Activated naive CD4-positive, alpha-beta T cell treated with anti-CD3 and anti-CD28 coated beads, Interleukin-2, amount 50 U/mL, for 72 hours (primary cell): ENCODE measurements around the gene SIGLEC12. TPM values are rescaled to one million over a fixed set of nuclear protein-coding genes. Genes with fewer than 3 reads are reported as not detected.

Source experiments
- ATAC-seq, 2 donors: fragments of 150-1000 bp; cut with Tn5 transposase; 2 replicates each; pipeline ENCODE4 v1.10.0; 2021; ENCODE audit warnings: mild to moderate bottlenecking in 2 of 2, moderate library complexity in 2 of 2
- DNase-seq, 2 donors: peaks; one replicate each; pipeline ENCODE4 v3.0.0; 2021 to 2022; ENCODE audit warnings: low spot score in 2 of 2
- H3K27ac Mint-ChIP-seq, 2 donors: one replicate each; pipeline ENCODE4 v1.8.0; 2022; ENCODE audit warnings: mild to moderate bottlenecking in 2 of 2, mixed read lengths in 2 of 2
- H3K36me3 Mint-ChIP-seq, 2 donors: one replicate each; pipeline ENCODE4 v1.8.0; 2022; ENCODE audit warnings: mixed read lengths in 2 of 2
- H3K9me3 Mint-ChIP-seq, 2 donors: one replicate each; pipeline ENCODE4 v1.8.0; 2022; ENCODE audit warnings: mixed read lengths in 2 of 2
- total RNA-seq, 2 donors: library from RNA; stranded (reverse); gene quantifications; one replicate each; pipeline ENCODE4 v1.2.3, GENCODE V29; 2022

SIGLEC12 gene
- total RNA-seq = 1 to 10 TPM in 1 of 2 donors, not detected in 1; 1.4 TPM

- no peak for DNase-seq
- peaks cover 7 to 17% of the 10 kb centered on the region in 2 donors for H3K9me3 Mint-ChIP-seq
- H3K36me3 Mint-ChIP-seq = peaks cover 10 to 12% of the 10 kb centered on the region in 2 donors
- H3K27ac Mint-ChIP-seq = peak within 1 kb of the TSS in 1 of 2 donors; percentile 81
- ATAC-seq = peak; percentile 43 to 77
These were observed at the start of gene SIGLEC12 for GRCh38 chr19:51501594-51502263. Gene SIGLEC12 (minus strand): TSS chr19:51501800. CDS start chr19:51501733, 67 bp downstream.

DNA sequence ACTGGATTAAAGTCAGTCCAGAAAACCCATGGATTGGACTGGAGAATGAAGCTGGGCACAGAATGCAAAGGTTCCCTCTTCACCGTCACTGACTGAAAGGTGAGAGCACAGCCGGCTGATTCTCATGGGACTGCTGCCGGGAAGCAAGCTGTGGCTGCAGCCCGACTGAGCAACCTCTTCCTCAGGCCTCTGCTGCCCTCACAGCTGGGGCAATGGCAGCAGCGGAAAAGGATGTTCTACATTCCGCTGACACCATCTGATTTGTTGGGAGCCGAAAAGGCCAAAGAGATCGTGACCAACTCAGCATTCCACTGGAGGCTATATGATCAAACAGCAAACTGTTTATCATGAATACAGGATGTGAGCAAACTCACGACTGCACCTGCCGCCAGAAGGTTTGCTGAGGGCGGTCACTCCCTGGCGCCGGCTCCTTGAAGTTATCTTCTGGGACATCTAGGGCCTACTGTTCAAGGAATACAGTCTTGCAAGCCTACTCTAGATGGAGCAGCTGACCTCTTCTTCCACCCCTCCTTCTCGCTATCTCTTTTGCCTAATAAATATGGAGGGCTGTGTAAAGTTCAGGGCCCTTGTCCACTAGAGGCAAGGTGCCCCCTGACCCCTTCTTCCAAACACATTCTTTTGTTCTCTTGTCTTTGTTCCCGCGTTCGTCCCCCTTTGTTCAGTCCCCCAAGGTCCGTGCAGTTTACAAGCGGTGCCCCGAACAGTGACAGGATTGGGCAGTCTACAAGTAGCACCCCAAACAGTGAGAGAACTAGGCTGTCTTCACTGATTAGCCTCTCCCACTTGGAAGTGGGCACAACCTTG lies 49.5 kb upstream of the SIGLEC12 start:
- Mint-ChIP-seq H3K36me3 (peaks cover 0 to 6% of the 10 kb centered on the region in 2 donors), H3K27ac (no peak overlapping the region), H3K9me3 (peaks cover 4 to 16% of the 10 kb centered on the region in 2 donors)
- DNase-seq = no peak
- ATAC-seq = no peak

- no peak overlapping the region for H3K27ac Mint-ChIP-seq
- peaks cover 4 to 12% of the 10 kb centered on the region in 2 donors for H3K9me3 Mint-ChIP-seq
- H3K36me3 Mint-ChIP-seq = peaks cover 0 to 6% of the 10 kb centered on the region in 2 donors
- DNase-seq (no peak), ATAC-seq (no peak)
These were observed 48.1 kb upstream of the SIGLEC12 start for GRCh38 chr19:51549533-51550324.

DNA sequence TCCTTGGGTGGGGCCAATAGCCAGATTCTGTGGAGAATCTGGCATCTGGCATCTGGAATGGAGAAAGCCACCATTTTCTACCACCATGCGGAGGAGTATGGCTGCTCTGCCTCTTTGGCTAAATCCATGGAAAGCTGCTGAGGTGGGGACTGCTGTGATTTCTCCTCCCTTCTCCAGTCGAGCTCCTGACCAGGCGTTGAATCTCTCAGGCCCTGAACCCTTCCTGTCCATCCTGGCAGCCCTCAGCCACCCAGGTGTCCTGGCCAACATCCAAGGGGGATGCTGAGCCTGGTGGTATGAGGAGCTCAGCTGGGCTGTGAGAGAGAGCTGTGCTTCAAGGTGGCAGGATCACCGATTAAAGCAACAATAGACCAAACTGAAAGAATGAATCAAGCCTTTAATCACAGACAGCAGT lies 47.3 kb upstream of the SIGLEC12 start:
- no peak for ATAC-seq
- Mint-ChIP-seq H3K27ac (no peak overlapping the region), H3K36me3 (no peaks in the 10 kb centered on the region)

GRCh38 chr19:51548213-51548651 lies 46.6 kb upstream of the SIGLEC12 start:
- no peak for ATAC-seq
- H3K36me3 Mint-ChIP-seq = no peaks in the 10 kb centered on the region
- H3K9me3 Mint-ChIP-seq = peaks cover 4 to 12% of the 10 kb centered on the region in 2 donors
- no peak for DNase-seq
- H3K27ac Mint-ChIP-seq = no peak overlapping the region

More for the DNA sequence above, 47.3 kb upstream of the SIGLEC12 start:
- peaks cover 4 to 12% of the 10 kb centered on the region in 2 donors for H3K9me3 Mint-ChIP-seq
- DNase-seq = no peak

DNA sequence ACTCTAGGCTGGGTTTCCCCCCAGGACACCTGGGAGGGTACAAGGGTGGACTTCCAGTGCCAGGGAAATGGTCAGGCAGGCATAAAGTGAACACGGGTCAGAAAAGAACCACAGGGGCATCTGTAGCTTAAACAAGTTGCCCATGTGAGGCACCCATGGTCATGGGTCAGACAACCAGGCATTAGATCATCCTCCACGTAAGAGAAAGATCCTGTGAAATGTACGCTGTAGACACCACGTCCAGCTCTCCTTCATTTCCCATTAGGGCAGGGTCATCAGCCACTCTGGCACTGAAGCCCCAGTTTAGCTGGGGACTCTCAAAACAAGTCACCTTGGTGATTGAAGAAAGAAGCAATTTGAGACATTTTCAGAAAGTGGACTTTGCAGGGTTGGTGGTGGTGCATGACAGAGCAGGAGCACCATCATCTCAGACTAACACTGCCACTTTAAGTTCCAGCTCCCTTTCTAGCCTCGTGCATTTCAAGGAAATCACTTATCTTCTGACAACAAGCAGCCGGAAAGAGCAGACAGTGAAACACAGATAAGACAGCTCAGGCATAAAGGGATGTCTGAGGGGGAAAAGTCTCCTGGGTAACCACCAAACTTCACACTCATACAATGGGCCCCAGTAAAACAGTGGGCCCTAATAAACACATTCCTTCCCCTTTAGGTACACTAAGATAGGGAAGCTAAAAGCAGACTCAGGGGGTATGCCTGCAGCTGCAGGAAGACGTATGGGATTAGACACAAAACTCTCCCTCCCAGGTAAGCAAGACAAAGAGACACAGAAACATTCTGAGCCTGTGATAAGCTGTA lies 46.0 kb upstream of the SIGLEC12 start:
- H3K27ac Mint-ChIP-seq = peak overlapping the region in 1 of 2 donors; percentile 61
- no peak for DNase-seq
- peak in 1 of 2 donors; percentile 11 for ATAC-seq
- peaks cover 2 to 10% of the 10 kb centered on the region in 2 donors for H3K9me3 Mint-ChIP-seq
- H3K36me3 Mint-ChIP-seq = no peaks in the 10 kb centered on the region

DNA sequence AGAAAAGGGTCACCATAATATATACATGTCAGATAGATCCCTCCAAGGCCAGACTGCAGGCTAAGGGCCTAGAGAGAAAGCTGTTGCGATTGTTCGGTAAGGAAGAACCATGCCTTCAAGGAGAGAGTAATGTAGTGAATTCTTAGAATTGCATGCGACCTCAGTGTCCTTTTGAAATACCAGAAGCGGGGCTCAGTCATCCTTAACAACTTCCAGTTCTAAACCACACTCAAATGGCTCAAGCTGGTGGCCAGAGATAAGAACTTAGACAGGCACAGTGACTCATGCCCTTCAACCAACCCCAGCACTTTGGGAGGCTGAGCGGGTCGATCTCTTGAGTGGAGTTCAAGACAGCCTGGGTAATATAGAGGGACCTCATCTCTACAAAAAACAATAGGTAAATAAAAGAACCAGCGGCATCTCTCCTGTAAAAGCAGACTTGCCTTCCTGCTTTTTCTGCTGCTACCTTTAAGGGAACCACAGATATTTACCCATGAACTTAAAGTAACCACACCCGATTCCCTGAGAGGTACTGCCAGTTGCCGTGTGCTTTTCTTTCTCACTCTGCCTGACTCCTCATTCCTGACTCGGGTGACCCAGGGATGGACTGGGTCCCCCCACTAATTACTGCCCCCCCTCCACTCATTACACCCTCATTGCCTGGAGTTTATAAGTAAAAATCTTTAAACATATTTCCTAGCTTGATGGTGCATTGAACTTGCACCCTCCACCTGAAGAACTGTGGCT lies 45.2 kb upstream of the SIGLEC12 start:
- ATAC-seq (peak; percentile 38 to 96), DNase-seq (no peak)
- peak overlapping the region in 1 of 2 donors; percentile 61 for H3K27ac Mint-ChIP-seq
- peaks cover 0 to 2% of the 10 kb centered on the region in 2 donors for H3K9me3 Mint-ChIP-seq
- H3K36me3 Mint-ChIP-seq = no peaks in the 10 kb centered on the region

GRCh38 chr19:51546107-51546649 lies 44.6 kb upstream of the SIGLEC12 start:
- DNase-seq = no peak
- peak in 1 of 2 donors; percentile 1 for ATAC-seq
- Mint-ChIP-seq H3K36me3 (no peaks in the 10 kb centered on the region), H3K9me3 (no peaks in the 10 kb centered on the region), H3K27ac (no peak overlapping the region)

- Mint-ChIP-seq H3K36me3 (no peaks in the 10 kb centered on the region), H3K9me3 (no peaks in the 10 kb centered on the region), H3K27ac (no peak overlapping the region)
- ATAC-seq (no peak), DNase-seq (no peak)
These were observed 42.4 kb upstream of the SIGLEC12 start for GRCh38 chr19:51544038-51544437.

DNA sequence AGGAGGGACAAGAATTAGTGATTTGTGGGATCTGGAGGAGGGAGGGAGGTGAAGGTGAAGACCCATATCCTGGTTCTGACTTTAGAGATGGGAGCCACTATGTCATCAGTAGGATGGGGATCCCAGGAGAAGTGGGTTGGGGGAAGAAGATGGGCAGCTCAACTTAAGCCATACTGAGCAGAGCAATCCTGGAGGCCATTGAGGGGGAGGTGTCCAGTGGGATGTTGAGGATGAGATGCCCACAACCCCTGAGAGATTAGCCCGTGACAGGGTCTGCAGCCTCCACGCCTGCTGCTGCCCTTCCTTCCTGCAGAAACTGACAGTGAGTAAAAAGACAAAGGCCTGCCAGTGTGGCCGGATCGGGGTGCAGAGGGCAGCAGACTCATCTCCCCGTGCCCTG lies 41.1 kb upstream of the SIGLEC12 start:
- Mint-ChIP-seq H3K9me3 (no peaks in the 10 kb centered on the region), H3K27ac (no peak overlapping the region), H3K36me3 (no peaks in the 10 kb centered on the region)
- ATAC-seq (no peak), DNase-seq (no peak)

DNA sequence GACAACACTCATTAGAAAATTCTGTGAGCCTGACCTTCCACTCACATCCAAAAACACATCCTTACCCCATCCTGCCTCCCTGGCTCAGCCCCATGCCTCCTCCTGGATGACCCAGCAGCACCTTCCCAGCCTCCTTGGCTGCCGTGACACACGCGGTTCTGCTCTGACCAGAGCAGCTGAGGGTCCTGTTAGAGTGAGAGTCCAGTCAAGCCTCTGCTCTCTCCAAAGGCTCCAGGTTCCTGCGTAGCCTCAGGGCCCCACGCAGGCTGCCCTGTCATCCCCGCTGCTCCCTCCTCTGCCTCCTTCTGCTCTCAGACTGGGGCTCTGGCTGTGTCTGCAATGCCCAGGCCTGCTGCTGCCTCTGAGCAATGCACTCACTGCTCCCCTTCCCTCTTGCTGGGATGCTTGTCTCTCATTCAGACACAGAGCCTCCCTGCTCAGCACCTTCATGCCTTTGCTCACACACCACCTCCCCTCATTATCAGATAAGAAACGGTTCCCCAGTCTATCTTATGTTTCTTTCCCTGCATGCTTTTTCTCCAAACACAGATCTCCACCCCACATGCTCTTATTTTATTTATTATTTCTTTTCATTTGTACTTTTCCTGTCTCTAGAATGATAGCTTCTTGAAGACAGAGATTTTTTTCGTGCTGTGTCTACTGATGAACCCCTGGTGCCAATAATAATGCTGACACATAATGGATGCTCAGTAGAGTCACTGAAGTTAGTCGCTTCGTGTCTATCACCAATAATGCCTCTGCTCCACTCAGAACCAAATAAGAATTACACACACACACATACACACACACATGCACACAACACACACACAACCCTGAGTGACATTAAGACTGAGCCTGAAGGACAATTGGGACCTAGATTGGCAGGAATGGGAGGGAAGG lies 40.1 kb upstream of the SIGLEC12 start:
- no peaks in the 10 kb centered on the region for H3K9me3 Mint-ChIP-seq
- DNase-seq = no peak
- H3K36me3 Mint-ChIP-seq = no peaks in the 10 kb centered on the region
- ATAC-seq = no peak
- H3K27ac Mint-ChIP-seq = no peak overlapping the region

DNA sequence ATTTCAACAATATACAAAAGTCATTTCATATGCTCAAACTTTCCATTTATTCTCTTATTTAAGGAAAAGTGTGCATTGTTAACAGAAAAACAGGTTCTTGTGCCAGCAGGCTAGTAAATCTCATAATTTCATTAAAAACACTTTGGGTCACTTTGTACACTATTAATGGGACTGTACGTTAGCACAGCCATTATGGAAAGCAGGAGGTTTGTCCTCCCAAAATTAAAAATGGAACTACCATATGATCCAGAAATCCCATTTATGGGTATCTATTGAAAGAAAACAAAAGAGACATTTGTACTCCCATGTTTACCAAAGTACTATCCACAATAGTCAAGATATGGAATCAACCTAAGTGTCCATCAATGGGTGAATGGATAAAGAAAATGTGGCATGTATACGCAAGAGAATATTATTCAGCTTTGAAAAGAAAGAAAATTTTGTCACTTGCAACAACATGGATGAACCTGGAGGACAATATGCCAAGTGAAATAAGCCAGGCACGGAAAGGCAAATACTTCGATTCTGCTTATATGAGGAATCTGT lies 38.3 kb upstream of the SIGLEC12 start:
- DNase-seq = no peak
- no peak overlapping the region for H3K27ac Mint-ChIP-seq
- ATAC-seq = no peak
- H3K36me3 Mint-ChIP-seq = no peaks in the 10 kb centered on the region
- no peaks in the 10 kb centered on the region for H3K9me3 Mint-ChIP-seq

- ATAC-seq (no peak), DNase-seq (no peak)
- H3K36me3 Mint-ChIP-seq = no peaks in the 10 kb centered on the region
- no peaks in the 10 kb centered on the region for H3K9me3 Mint-ChIP-seq
- H3K27ac Mint-ChIP-seq = no peak overlapping the region
These were observed 33.9 kb upstream of the SIGLEC12 start for GRCh38 chr19:51535535-51535934.
